ENCODE measurements around the gene SLC16A11.
"Not testable (repeated sequence)": the region's sequence is repeated elsewhere in the genome, so short reads cannot be mapped to it uniquely, and the experiment has no call there.

The SLC16A11 gene

GRCh38 chr17:6995500-6996255, 48.2 kb downstream of the SLC16A11 start, which contains the start of gene ALOX12:
ALOX12 (plus strand) TSS chr17:6996049; CDS start chr17:6996118, 69 bp downstream.
- Histone ChIP-seq H3K9ac (ENCODE audit: low read length) (peak within 1 kb of the TSS; percentile 22), H3K27me3 (ENCODE audit: control insufficient read depth, insufficient read depth, low read length) (no peaks in the 10 kb centered on the region), H3K36me3 (ENCODE audit: control insufficient read depth, insufficient read depth, low read length) (no peaks in the 10 kb centered on the region), H3K4me1 (ENCODE audit: control insufficient read depth, insufficient read depth, low read length) (peaks cover 13% of the 10 kb centered on the region), H3K9me3 (ENCODE audit: control insufficient read depth, low read length) (no peaks in the 10 kb centered on the region), H3K4me3 (ENCODE audit: low read length) (peak within 1 kb of the TSS; percentile 25)

GRCh38 chr17:6994666-6995256, 49.1 kb downstream of the SLC16A11 start:
- H3K4me1 ChIP-seq (ENCODE audit: control insufficient read depth, insufficient read depth, low read length): peaks cover 13% of the 10 kb centered on the region
- no peaks in the 10 kb centered on the region for H3K9me3 ChIP-seq (ENCODE audit: control insufficient read depth, low read length)
- H3K4me3 ChIP-seq (ENCODE audit: low read length): no peak overlapping the region
- no peaks in the 10 kb centered on the region for H3K27me3 ChIP-seq (ENCODE audit: control insufficient read depth, insufficient read depth, low read length)
- no peak overlapping the region for H3K9ac ChIP-seq (ENCODE audit: low read length)
- no peaks in the 10 kb centered on the region for H3K36me3 ChIP-seq (ENCODE audit: control insufficient read depth, insufficient read depth, low read length)

- Histone ChIP-seq H3K4me1 (ENCODE audit: control insufficient read depth, insufficient read depth, low read length) (peaks cover 13% of the 10 kb centered on the region), H3K4me3 (ENCODE audit: low read length) (no peak overlapping the region), H3K27me3 (ENCODE audit: control insufficient read depth, insufficient read depth, low read length) (no peaks in the 10 kb centered on the region), H3K9ac (ENCODE audit: low read length) (no peak overlapping the region), H3K9me3 (ENCODE audit: control insufficient read depth, low read length) (no peaks in the 10 kb centered on the region), H3K36me3 (ENCODE audit: control insufficient read depth, insufficient read depth, low read length) (no peaks in the 10 kb centered on the region)
Observed at GRCh38 chr17:6994118-6994598, 49.7 kb downstream of the SLC16A11 start.

GRCh38 chr17:6993613-6994056, 50.3 kb downstream of the SLC16A11 start:
- not testable (repeated sequence) for H3K4me3 ChIP-seq (ENCODE audit: low read length); H3K27me3 ChIP-seq (ENCODE audit: control insufficient read depth, insufficient read depth, low read length); H3K9ac ChIP-seq (ENCODE audit: low read length); H3K9me3 ChIP-seq (ENCODE audit: control insufficient read depth, low read length); H3K36me3 ChIP-seq (ENCODE audit: control insufficient read depth, insufficient read depth, low read length)
- H3K4me1 ChIP-seq (ENCODE audit: control insufficient read depth, insufficient read depth, low read length): peaks cover 13% of the 10 kb centered on the region
